Endometrial microvascular endothelial cells (primary cell): ENCODE measurements around the gene GIT1. TPM values are rescaled to one million over a fixed set of nuclear protein-coding genes. Genes with fewer than 3 reads are reported as not detected.
"Not testable (repeated sequence)": the region's sequence is repeated elsewhere in the genome, so short reads cannot be mapped to it uniquely, and the experiment has no call there.

Experiments used
- in situ Hi-C: cut with HindIII; loops from 2 replicates; pipeline ENCODE4 v1.10.0; 2017; ENCODE audit warnings: low sequenced_read_pairs, low pct_unique_long_range_greater_than_20kb; ENCODE audit errors: inconsistent ontology term
- total RNA-seq: library from RNA; depleted of rRNA; stranded (reverse); fragments of >200 nt; gene quantifications from one replicate; pipeline ENCODE4 v1.2.3, GENCODE V29; 2015; ENCODE audit errors: inconsistent ontology term

The GIT1 gene
- total RNA-seq, 1 donor from 2014 or later: 52.9 TPM

- in situ Hi-C loops: not testable (repeated sequence)
Measured at GRCh38 chr17:29558139-29558538, 31.3 kb downstream of the GIT1 start.

- in situ Hi-C loops: no loop called here
Measured at GRCh38 chr17:29557739-29558116, 31.7 kb downstream of the GIT1 start.

- in situ Hi-C loops: no loop called here
Measured at GRCh38 chr17:29557085-29557738, 32.2 kb downstream of the GIT1 start.

GRCh38 chr17:29555840-29556239 lies 33.6 kb downstream of the GIT1 start:
- in situ Hi-C loops: no loop called here

GRCh38 chr17:29549177-29549923 lies 40.1 kb downstream of the GIT1 start:
- in situ Hi-C loops: no loop called here

- in situ Hi-C loops: no loop called here
Measured at GRCh38 chr17:29546830-29547229, 42.6 kb downstream of the GIT1 start.

GRCh38 chr17:29546085-29546484 lies 43.4 kb downstream of the GIT1 start:
- in situ Hi-C loops: no loop called here

- in situ Hi-C loops: no loop called here
Measured at GRCh38 chr17:29544066-29544465, 45.4 kb downstream of the GIT1 start.

- in situ Hi-C loops: no loop called here
Measured at GRCh38 chr17:29533976-29534375, 55.5 kb downstream of the GIT1 start.

GRCh38 chr17:29526322-29526721 lies 63.1 kb downstream of the GIT1 start:
- in situ Hi-C loops: no loop called here

GRCh38 chr17:29524692-29525091 lies 64.8 kb downstream of the GIT1 start:
- in situ Hi-C loops: no loop called here

Other genes starting within 250 kb of the GIT1 start
- 33.7 TPM for gene TAOK1, start 199.3 kb downstream of the GIT1 start, total RNA-seq
- 7.7 TPM for gene ABHD15, start 22.6 kb downstream of the GIT1 start, total RNA-seq
- 23.3 TPM for gene TP53I13, start 20.9 kb downstream of the GIT1 start, total RNA-seq
- gene ANKRD13B, start 3.5 kb upstream of the GIT1 start, total RNA-seq: 6.7 TPM
- 1.3 TPM for gene CORO6, start 33.3 kb upstream of the GIT1 start, total RNA-seq